Activated naive CD8-positive, alpha-beta T cell treated with anti-CD3 and anti-CD28 coated beads, Interleukin-2, amount 10 ng/mL, durations not matched to agents 7 days and 5 days (primary cell): ENCODE results near the gene TSPAN33. TPM values are rescaled to one million over a fixed set of nuclear protein-coding genes. Genes with fewer than 3 reads are reported as not detected.
"Not testable (repeated sequence)": the region's sequence is repeated elsewhere in the genome, so short reads cannot be mapped to it uniquely, and the experiment has no call there.

ENCODE experiments used
- ATAC-seq: fragments of 150-1000 bp; cut with Tn5 transposase; one replicate; pipeline ENCODE4 v1.10.0; 2021; ENCODE audit warnings: low read depth, moderate library complexity
- POLR2A ChIA-PET: fragments of 350-600 bp; sonication (Branson Sonifier 250); formaldehyde crosslinking; loops from one replicate; lab custom pipeline; 2021; ENCODE audit warnings: antibody characterized with exemption; lab: Charles Lee
- DNase-seq: peaks from one replicate; pipeline ENCODE4 v3.0.0; 2021
- H3K27ac Mint-ChIP-seq: one replicate; pipeline ENCODE4 v1.8.0; 2022; ENCODE audit warnings: mild to moderate bottlenecking, mixed read lengths
- H3K27me3 Mint-ChIP-seq: one replicate; pipeline ENCODE4 v1.8.0; 2022; ENCODE audit warnings: mild to moderate bottlenecking, moderate library complexity, mixed read lengths
- H3K36me3 Mint-ChIP-seq: one replicate; pipeline ENCODE4 v1.8.0; 2021; ENCODE audit warnings: mild to moderate bottlenecking, mixed read lengths
- H3K4me1 Mint-ChIP-seq: one replicate; pipeline ENCODE4 v1.8.0; 2021; ENCODE audit warnings: mixed read lengths
- H3K4me3 Mint-ChIP-seq: one replicate; pipeline ENCODE4 v1.8.0; 2022; ENCODE audit warnings: mild to moderate bottlenecking, moderate library complexity, mixed read lengths
- H3K9me3 Mint-ChIP-seq: one replicate; pipeline ENCODE4 v1.8.0; 2021; ENCODE audit warnings: mixed read lengths
- total RNA-seq, 2 experiments: library from RNA; stranded (reverse); gene quantifications; one replicate each; pipeline ENCODE4 v1.2.3, GENCODE V29; 2021

Gene TSPAN33
- total RNA-seq, 2 experiments from 2014 or later, result 9.5 to 10.0 TPM

DNA sequence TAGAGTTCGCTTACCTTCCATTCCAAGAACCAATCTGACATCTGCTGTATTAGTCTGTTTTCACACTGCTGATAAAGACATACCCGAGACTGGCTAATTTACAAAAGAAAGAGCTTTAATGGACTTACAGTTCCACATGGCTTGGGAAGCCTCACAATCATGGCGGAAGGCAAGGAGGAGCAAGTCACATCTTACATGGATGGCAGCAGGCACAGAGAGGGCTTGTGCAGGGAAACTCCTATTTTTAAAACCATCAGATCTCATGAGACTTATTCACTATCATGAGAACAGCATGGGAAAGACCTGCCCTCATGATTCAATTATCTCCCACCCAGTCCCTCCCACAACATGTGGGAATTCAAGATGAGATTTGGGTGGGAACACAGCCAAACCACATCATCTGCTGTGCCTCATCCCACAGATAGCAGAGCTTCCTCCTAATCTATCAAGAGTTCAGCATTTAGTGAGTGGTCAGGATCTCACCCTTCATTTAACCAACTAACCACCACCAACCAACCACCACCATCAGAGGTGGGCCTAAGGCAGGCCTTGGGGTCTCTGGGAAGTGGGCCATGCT is 22.9 kb upstream of the TSPAN33 start:
- H3K4me3 Mint-ChIP-seq, H3K27ac Mint-ChIP-seq, H3K27me3 Mint-ChIP-seq, DNase-seq, ATAC-seq, H3K4me1 Mint-ChIP-seq, POLR2A ChIA-PET: not testable (repeated sequence)
- H3K9me3 Mint-ChIP-seq, result peaks cover 11% of the 10 kb centered on the region
- peaks cover 10% of the 10 kb centered on the region for H3K36me3 Mint-ChIP-seq

DNA sequence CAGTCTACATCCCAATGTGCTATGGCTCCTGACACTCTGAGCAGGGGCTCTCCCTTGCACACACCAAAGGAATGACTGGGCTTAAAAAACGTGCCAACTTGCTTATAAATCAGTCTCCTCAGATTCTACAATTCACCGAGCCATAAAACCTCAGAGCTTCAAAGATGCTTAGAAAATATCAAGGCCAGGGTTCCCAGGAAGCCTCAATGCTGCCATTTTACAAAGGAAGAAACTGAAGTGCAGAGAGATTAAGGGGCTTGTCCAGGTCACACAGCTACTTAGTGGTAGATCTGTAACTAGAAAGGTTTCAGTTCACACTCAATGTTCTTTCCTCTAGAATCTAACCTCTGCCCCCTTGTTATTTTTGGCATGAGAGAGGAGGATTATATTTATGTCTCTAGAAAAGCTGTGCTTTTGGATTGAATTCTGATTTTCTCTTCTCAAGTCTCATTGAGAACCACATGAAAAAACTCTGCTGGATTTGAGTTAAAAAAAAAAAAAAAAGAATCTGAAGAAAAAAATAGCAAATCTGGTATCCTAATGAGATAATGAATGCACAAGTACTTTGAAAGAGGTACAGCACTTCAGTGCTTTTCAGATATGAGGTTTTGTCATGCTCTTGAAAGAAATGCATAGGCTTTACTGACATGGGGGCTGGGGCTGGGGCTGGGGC is 22.3 kb upstream of the TSPAN33 start:
- Mint-ChIP-seq H3K4me3 (no peak overlapping the region), H3K27ac (peak overlapping the region; percentile 52)

GRCh38 chr7:129122751-129123509 is 21.6 kb upstream of the TSPAN33 start:
- DNase-seq, result no peak
- peak overlapping the region; percentile 52 for H3K27ac Mint-ChIP-seq
- H3K27me3 Mint-ChIP-seq, result peaks cover 3% of the 10 kb centered on the region
- POLR2A ChIA-PET, result no interaction called here
- peaks cover 10% of the 10 kb centered on the region for H3K36me3 Mint-ChIP-seq
- no peak overlapping the region for H3K4me3 Mint-ChIP-seq
- peak; percentile 26 for ATAC-seq
- peaks cover 11% of the 10 kb centered on the region for H3K9me3 Mint-ChIP-seq
- H3K4me1 Mint-ChIP-seq, result peaks cover 8% of the 10 kb centered on the region

More for the DNA sequence above, 22.3 kb upstream of the TSPAN33 start:
- Mint-ChIP-seq H3K9me3 (peaks cover 11% of the 10 kb centered on the region), H3K4me1 (peaks cover 8% of the 10 kb centered on the region), H3K36me3 (peaks cover 10% of the 10 kb centered on the region), H3K27me3 (peaks cover 3% of the 10 kb centered on the region)
- no peak for DNase-seq
- POLR2A ChIA-PET, result no interaction called here
- ATAC-seq, result no peak

- ATAC-seq, result no peak
- H3K9me3 Mint-ChIP-seq, result peaks cover 11% of the 10 kb centered on the region
- peaks cover 3% of the 10 kb centered on the region for H3K27me3 Mint-ChIP-seq
- peaks cover 10% of the 10 kb centered on the region for H3K36me3 Mint-ChIP-seq
- DNase-seq, result no peak
- no peak overlapping the region for H3K4me3 Mint-ChIP-seq
- peaks cover 8% of the 10 kb centered on the region for H3K4me1 Mint-ChIP-seq
- POLR2A ChIA-PET, result no interaction called here
- H3K27ac Mint-ChIP-seq, result no peak overlapping the region
Measured at GRCh38 chr7:129123510-129123857, 21.0 kb upstream of the TSPAN33 start.

DNA sequence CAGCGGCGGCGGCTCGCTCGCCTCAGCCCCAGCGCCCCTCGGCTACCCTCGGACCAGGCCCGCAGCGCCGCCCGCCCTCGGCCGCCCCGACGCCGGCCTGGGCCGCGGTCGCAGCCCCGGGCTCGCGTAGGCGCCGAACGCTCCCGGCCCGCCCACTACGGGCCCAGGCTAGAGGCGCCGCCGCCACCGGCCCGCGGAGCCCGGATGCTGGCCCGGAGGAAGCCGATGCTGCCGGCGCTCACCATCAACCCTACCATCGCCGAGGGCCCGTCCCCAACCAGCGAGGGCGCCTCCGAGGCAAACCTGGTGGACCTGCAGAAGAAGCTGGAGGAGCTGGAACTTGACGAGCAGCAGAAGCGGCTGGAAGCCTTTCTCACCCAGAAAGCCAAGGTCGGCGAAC is 18.2 kb upstream of the TSPAN33 start:
- Mint-ChIP-seq H3K27me3 (peaks cover 2% of the 10 kb centered on the region), H3K27ac (no peak overlapping the region), H3K4me3 (no peak overlapping the region), H3K9me3 (peaks cover 3% of the 10 kb centered on the region), H3K4me1 (peaks cover 8% of the 10 kb centered on the region), H3K36me3 (peaks cover 5% of the 10 kb centered on the region)
- no peak for DNase-seq
- no peak for ATAC-seq
- POLR2A ChIA-PET, result no interaction called here

- Mint-ChIP-seq H3K36me3 (no peaks in the 10 kb centered on the region), H3K4me3 (no peak overlapping the region), H3K4me1 (peaks cover 5% of the 10 kb centered on the region), H3K9me3 (no peaks in the 10 kb centered on the region), H3K27me3 (peaks cover 2% of the 10 kb centered on the region), H3K27ac (no peak overlapping the region)
- POLR2A ChIA-PET, result no interaction called here
- ATAC-seq, result no peak
- no peak for DNase-seq
Measured at GRCh38 chr7:129127154-129127553, 17.4 kb upstream of the TSPAN33 start.

DNA sequence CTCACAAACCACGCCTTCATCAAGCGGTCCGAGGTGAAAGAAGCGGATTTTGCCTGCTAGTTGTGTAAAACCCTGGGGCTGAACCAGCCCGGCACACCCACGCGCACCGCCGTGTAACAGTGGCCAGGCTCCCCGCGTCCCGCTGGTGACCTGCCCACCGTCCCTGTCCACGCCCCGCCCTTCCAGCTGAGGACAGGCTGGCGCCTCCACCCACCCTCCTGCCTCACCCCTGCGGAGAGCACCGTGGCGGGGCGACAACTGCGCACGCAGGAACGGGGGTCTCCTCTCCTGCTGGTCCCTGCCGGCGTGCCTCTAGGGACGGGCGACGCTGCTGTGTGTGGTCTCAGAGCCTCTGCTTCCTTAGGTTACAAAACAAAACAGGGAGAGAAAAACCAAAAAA is 16.9 kb upstream of the TSPAN33 start:
- H3K4me1 Mint-ChIP-seq, result peaks cover 3% of the 10 kb centered on the region
- DNase-seq, result no peak
- peaks cover 2% of the 10 kb centered on the region for H3K27me3 Mint-ChIP-seq
- no peak overlapping the region for H3K27ac Mint-ChIP-seq
- no peak overlapping the region for H3K4me3 Mint-ChIP-seq
- POLR2A ChIA-PET, result no interaction called here
- no peaks in the 10 kb centered on the region for H3K9me3 Mint-ChIP-seq
- ATAC-seq, result no peak
- no peaks in the 10 kb centered on the region for H3K36me3 Mint-ChIP-seq

GRCh38 chr7:129134356-129134987 is 10.0 kb upstream of the TSPAN33 start:
- Mint-ChIP-seq H3K27ac (peak overlapping the region; percentile 68), H3K27me3 (peaks cover under 1% of the 10 kb centered on the region), H3K4me1 (peaks cover 21% of the 10 kb centered on the region), H3K9me3 (no peaks in the 10 kb centered on the region), H3K36me3 (peaks cover 2% of the 10 kb centered on the region), H3K4me3 (no peak overlapping the region)
- ATAC-seq (no peak), DNase-seq (no peak)
- POLR2A ChIA-PET, result no interaction called here

GRCh38 chr7:129136887-129137642 is 7.4 kb upstream of the TSPAN33 start:
- peak overlapping the region; percentile 15 for H3K4me3 Mint-ChIP-seq
- H3K27me3 Mint-ChIP-seq, result peaks cover 2% of the 10 kb centered on the region
- peaks cover 2% of the 10 kb centered on the region for H3K36me3 Mint-ChIP-seq
- H3K27ac Mint-ChIP-seq, result peak overlapping the region; percentile 81
- ATAC-seq (peak; percentile 77), DNase-seq (no peak)
- POLR2A ChIA-PET, result interaction anchor here (1.3 kb wide), 1 partner anchor 45 kb away, joined by 4 read pairs; no protein-coding TSS in a partner anchor
- peaks cover 21% of the 10 kb centered on the region for H3K4me1 Mint-ChIP-seq
- no peaks in the 10 kb centered on the region for H3K9me3 Mint-ChIP-seq

- POLR2A ChIA-PET, result interaction anchor here (1.6 kb wide), 1 partner anchor 20 kb away, joined by 4 read pairs; no protein-coding TSS in a partner anchor
Measured at GRCh38 chr7:129143724-129144094, 798 bp upstream of the TSPAN33 start.

GRCh38 chr7:129144834-129145668 is 544 bp downstream of the TSPAN33 start:
- peak; percentile 60 for DNase-seq
- Mint-ChIP-seq H3K4me3 (peak overlapping the region; percentile 90), H3K27ac (peak overlapping the region; percentile 28), H3K36me3 (no peaks in the 10 kb centered on the region), H3K4me1 (peaks cover 21% of the 10 kb centered on the region), H3K9me3 (no peaks in the 10 kb centered on the region), H3K27me3 (peaks cover 14% of the 10 kb centered on the region)
- POLR2A ChIA-PET, result interaction anchor here (1.6 kb wide), 1 partner anchor 18 kb away, joined by 4 read pairs; no protein-coding TSS in a partner anchor
- peak; percentile 65 for ATAC-seq

More at GRCh38 chr7:129143724-129144094, 798 bp upstream of the TSPAN33 start:
- Mint-ChIP-seq H3K27me3 (peaks cover 16% of the 10 kb centered on the region), H3K36me3 (no peaks in the 10 kb centered on the region), H3K4me3 (peak overlapping the region; percentile 93), H3K27ac (no peak overlapping the region), H3K4me1 (peaks cover 21% of the 10 kb centered on the region), H3K9me3 (no peaks in the 10 kb centered on the region)
- DNase-seq, result no peak
- no peak for ATAC-seq
